MG63 (cell line): Measurements from ENCODE around the gene TMEM244. TPM values are rescaled to one million over a fixed set of nuclear protein-coding genes. Genes with fewer than 3 reads are reported as not detected.
A peak's percentile ranks its signal among the peaks of the same experiment; 100 is the strongest.
"Not testable (repeated sequence)": the region's sequence is repeated elsewhere in the genome, so short reads cannot be mapped to it uniquely, and the experiment has no call there.

Experiments
- DNase-seq: peaks from one replicate; pipeline ENCODE4 v3.0.0-alpha.2; 2020
- H3K27me3 ChIP-seq: fragments of 250-450 bp; sonication (Bioruptor Pico); 2 replicates; pipeline ENCODE4 v1.5.1; 2020; ENCODE audit warnings: mild to moderate bottlenecking, moderate library complexity
- H3K36me3 ChIP-seq: fragments of 250-450 bp; sonication (Bioruptor Pico); 2 replicates; pipeline ENCODE4 v1.5.1; 2020; ENCODE audit warnings: mild to moderate bottlenecking, moderate library complexity
- H3K4me3 ChIP-seq: fragments of 250-450 bp; sonication (Bioruptor Pico); 2 replicates; pipeline ENCODE4 v1.5.1; 2020; ENCODE audit warnings: mild to moderate bottlenecking, moderate library complexity
- H3K9me3 ChIP-seq: fragments of 250-450 bp; sonication (Bioruptor Pico); 2 replicates; pipeline ENCODE4 v1.5.1; 2020; ENCODE audit warnings: mild to moderate bottlenecking, moderate library complexity
- total RNA-seq: library from RNA; depleted of rRNA; stranded (reverse); fragments of >200 nt; shearing (Covaris generic); gene quantifications from 2 replicates; pipeline ENCODE4 v1.2.3, GENCODE V29; 2014; ENCODE audit warnings: low replicate concordance

The TMEM244 gene
- total RNA-seq, 1 experiment from 2014 or later, result not detected

DNA sequence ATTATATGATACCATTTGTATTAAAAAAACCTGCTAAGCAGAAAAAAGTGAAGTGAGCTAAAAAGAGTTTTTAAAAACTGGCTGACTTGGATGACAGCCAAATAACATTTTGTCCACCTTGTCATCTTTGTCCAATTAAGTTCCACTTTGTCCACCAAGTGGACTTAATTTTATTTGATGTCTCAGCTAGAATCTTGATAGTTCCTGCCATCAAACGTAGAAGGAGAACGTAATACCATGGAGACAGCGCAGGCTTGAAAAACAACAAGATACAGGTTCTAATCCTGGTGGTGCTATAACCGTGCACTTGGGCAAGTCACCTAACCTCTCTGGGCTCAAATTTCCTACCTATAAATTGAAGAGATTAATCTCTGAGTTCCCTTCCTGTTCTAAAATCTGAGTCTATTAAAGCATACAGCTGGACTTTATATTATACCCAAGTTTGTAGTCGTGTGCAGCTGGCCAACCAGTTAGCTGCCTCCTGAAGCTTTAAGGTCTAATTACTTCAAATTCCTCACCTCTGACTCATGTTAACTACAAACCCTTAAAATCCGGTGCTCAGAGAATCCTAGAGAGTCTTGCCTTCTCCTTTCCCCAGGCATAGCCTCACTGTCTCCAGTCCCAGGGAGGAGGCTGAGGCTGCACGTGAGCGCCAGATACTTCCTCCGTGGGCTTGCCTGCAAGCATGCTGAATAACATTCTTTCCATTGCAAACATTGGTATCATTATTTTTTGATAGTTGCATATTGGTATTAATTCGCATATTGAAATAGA lies 16.8 kb downstream of the TMEM244 start:
- DNase-seq, result peak; percentile 21
- no peaks in the 10 kb centered on the region for H3K36me3 ChIP-seq
- H3K9me3 ChIP-seq, result no peaks in the 10 kb centered on the region
- no peaks in the 10 kb centered on the region for H3K27me3 ChIP-seq
- H3K4me3 ChIP-seq, result no peak overlapping the region

GRCh38 chr6:129843573-129843972 lies 17.5 kb downstream of the TMEM244 start:
- Histone ChIP-seq H3K27me3 (no peaks in the 10 kb centered on the region), H3K4me3 (no peak overlapping the region), H3K9me3 (no peaks in the 10 kb centered on the region), H3K36me3 (no peaks in the 10 kb centered on the region)
- DNase-seq, result no peak

DNA sequence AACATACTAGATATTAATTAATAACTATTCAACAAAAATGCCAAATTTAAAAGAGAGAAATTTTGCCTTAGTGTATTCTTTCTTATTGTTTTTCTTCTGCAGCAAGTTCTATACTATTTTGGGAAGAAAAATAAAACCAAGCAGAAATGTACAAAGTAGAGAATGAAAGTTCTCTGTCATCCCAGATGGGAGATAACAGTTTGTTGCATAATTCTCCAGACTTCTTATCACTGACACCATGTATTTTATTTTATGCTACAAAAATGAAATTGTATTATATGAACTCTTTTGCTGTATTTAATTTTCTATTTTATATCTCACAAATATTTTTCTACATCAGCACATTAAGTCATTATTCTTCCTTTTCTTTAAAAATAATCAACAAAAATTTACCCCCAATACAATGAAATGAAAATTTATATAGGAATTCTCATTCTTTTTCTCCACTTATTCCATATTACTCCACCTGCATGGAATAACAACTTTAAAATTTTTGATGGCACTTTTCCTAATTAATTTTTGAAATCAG lies 18.2 kb downstream of the TMEM244 start:
- H3K27me3 ChIP-seq, result no peaks in the 10 kb centered on the region
- no peak overlapping the region for H3K4me3 ChIP-seq
- H3K9me3 ChIP-seq, result 0 out of 2 replicates have a peak, but pooled peaks cover under 1% of the 10 kb centered on the region
- no peak for DNase-seq
- no peaks in the 10 kb centered on the region for H3K36me3 ChIP-seq

- Histone ChIP-seq H3K27me3 (no peaks in the 10 kb centered on the region), H3K4me3 (no peak overlapping the region), H3K36me3 (no peaks in the 10 kb centered on the region), H3K9me3 (peaks cover 7% of the 10 kb centered on the region; the same call in 1 of the 2 replicates)
- no peak for DNase-seq
Measured at GRCh38 chr6:129842137-129842536, 19.0 kb downstream of the TMEM244 start.

GRCh38 chr6:129839562-129839961 lies 21.6 kb downstream of the TMEM244 start:
- not testable (repeated sequence) for DNase-seq, H3K27me3 ChIP-seq, H3K36me3 ChIP-seq, H3K4me3 ChIP-seq
- H3K9me3 ChIP-seq, result peaks cover 10% of the 10 kb centered on the region; the same call in 1 of the 2 replicates

DNA sequence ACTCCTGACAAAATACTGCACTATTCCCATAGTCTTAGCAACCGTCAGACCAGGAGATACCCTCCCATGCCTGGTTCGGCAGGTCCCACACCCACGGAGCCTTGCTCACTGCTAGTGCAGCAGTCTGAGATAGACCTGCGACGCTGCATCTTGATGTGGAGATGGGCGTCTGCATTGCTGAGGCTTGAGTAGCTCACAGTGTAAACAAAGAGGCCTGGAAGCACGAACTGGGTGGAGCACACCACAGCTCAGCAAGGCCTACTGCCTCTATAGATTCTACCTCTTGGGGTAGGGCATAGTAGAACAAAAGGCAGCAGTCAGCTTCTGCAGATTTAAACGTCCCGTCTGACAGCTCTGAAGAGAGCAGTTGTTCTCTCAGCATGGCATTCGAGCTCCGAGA lies 25.4 kb downstream of the TMEM244 start:
- no peak for DNase-seq

DNA sequence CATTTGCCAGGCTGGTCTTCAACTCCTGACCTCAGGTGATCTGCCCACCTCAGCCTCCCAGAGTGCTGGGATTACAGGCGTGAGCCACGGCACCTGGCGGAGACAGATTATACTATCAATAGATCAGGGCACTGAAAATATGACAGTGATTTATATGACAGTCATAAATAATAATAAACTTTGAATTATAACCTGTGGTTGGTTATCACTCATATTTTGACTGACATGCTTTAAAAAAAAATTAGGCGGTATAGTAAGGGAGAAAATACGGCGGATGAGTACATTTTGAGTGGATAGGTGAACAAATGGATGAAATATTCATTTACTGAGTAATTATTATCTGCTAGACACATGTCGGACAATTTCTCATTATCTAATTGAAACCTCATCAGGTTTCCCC lies 28.8 kb downstream of the TMEM244 start:
- Histone ChIP-seq H3K4me3 (no peak overlapping the region), H3K27me3 (no peaks in the 10 kb centered on the region), H3K36me3 (no peaks in the 10 kb centered on the region), H3K9me3 (peaks cover 5% of the 10 kb centered on the region; the same call in 1 of the 2 replicates)
- no peak for DNase-seq

More for the DNA sequence above, 25.4 kb downstream of the TMEM244 start:
- H3K4me3 ChIP-seq, result no peak overlapping the region
- peaks cover 10% of the 10 kb centered on the region; the same call in 1 of the 2 replicates for H3K9me3 ChIP-seq
- no peaks in the 10 kb centered on the region for H3K27me3 ChIP-seq
- no peaks in the 10 kb centered on the region for H3K36me3 ChIP-seq

GRCh38 chr6:129828229-129828628 lies 32.9 kb downstream of the TMEM244 start:
- no peak for DNase-seq
- Histone ChIP-seq H3K9me3 (no peaks in the 10 kb centered on the region), H3K4me3 (no peak overlapping the region), H3K27me3 (no peaks in the 10 kb centered on the region), H3K36me3 (no peaks in the 10 kb centered on the region)

- no peak overlapping the region for H3K4me3 ChIP-seq
- DNase-seq, result no peak
- H3K9me3 ChIP-seq, result no peaks in the 10 kb centered on the region
- no peaks in the 10 kb centered on the region for H3K36me3 ChIP-seq
- no peaks in the 10 kb centered on the region for H3K27me3 ChIP-seq
Measured at GRCh38 chr6:129818251-129818650, 42.9 kb downstream of the TMEM244 start.

- H3K4me3 ChIP-seq, result no peak overlapping the region
- no peaks in the 10 kb centered on the region for H3K36me3 ChIP-seq
- H3K27me3 ChIP-seq, result no peaks in the 10 kb centered on the region
- DNase-seq, result no peak
- H3K9me3 ChIP-seq, result no peaks in the 10 kb centered on the region
Measured at GRCh38 chr6:129817821-129818220, 43.3 kb downstream of the TMEM244 start.

DNA sequence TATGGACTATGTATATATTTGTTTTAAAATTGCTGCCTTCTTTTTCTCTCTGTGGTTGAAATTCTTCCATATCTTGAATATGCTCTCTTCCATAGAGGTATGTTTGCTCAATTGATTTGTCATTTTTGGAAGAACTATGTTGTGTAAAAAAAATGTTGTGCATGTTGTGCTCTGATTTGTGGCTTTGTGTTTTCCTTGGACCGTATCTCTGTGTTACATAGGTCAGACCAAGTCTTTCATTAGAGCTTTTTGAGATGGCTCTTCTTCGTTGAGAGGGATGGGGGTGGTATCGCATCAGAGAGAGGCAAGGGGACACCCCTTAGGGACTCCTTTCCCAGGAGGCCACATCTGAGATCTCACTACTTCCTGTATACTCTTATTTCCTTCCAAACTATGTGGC lies 43.8 kb downstream of the TMEM244 start:
- Histone ChIP-seq H3K36me3 (no peaks in the 10 kb centered on the region), H3K9me3 (no peaks in the 10 kb centered on the region), H3K4me3 (no peak overlapping the region), H3K27me3 (no peaks in the 10 kb centered on the region)
- no peak for DNase-seq

- Histone ChIP-seq H3K27me3 (no peaks in the 10 kb centered on the region), H3K36me3 (no peaks in the 10 kb centered on the region), H3K9me3 (no peaks in the 10 kb centered on the region; the same call in 1 of the 2 replicates), H3K4me3 (no peak overlapping the region)
- no peak for DNase-seq
Measured at GRCh38 chr6:129812145-129812777, 48.9 kb downstream of the TMEM244 start.

GRCh38 chr6:129807141-129807540 lies 54.0 kb downstream of the TMEM244 start:
- H3K4me3 ChIP-seq, H3K27me3 ChIP-seq, H3K9me3 ChIP-seq, H3K36me3 ChIP-seq, DNase-seq: not testable (repeated sequence)

GRCh38 chr6:129802920-129803319 lies 58.2 kb downstream of the TMEM244 start:
- not testable (repeated sequence) for H3K27me3 ChIP-seq, H3K4me3 ChIP-seq, DNase-seq, H3K36me3 ChIP-seq, H3K9me3 ChIP-seq

DNA sequence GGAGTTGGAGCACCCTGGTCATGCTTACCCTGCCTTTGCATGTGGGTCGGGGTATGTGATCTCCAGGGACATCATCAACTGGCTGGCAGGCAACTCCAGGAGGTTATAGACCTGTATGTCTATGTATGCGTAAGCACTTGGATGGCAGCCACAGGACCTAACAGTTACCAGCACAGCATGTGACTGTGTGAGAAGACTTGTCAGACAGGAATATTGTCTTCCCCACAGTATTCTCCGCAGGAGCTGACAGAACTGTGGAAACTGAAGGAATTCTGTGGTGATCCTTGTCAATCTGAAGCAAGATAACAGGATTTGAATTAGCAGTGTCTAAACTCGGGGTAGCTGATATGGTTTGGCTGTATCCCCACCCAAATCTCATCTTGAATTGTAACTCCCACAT lies 59.2 kb downstream of the TMEM244 start:
- H3K9me3 ChIP-seq, result no peaks in the 10 kb centered on the region
- H3K36me3 ChIP-seq, result no peaks in the 10 kb centered on the region
- no peak for DNase-seq
- H3K27me3 ChIP-seq, result no peaks in the 10 kb centered on the region
- no peak overlapping the region for H3K4me3 ChIP-seq

GRCh38 chr6:129795261-129795660 lies 65.9 kb downstream of the TMEM244 start:
- no peaks in the 10 kb centered on the region for H3K36me3 ChIP-seq
- DNase-seq, result peak; percentile 57
- no peaks in the 10 kb centered on the region for H3K27me3 ChIP-seq
- H3K4me3 ChIP-seq, result no peak overlapping the region
- no peaks in the 10 kb centered on the region for H3K9me3 ChIP-seq

DNA sequence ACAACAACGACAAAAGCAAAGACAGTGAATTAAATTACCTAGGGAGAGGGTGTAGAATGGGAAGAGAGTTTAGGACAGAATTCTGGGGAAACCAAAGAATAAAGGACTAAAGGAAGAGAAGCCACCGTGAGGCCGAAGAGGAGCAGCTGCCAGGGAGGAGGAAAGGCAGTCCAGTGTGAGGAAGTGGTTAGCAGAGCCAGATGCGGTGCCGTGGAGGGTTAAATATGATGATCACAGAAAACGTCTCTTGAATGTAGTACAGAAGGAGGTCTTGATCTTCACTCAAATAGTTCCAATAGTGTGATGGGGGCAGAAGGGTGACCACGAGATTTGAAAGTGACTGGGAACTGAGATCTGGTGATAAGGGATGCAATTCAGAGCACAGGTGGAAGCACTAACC lies 67.7 kb downstream of the TMEM244 start:
- Histone ChIP-seq H3K27me3 (no peaks in the 10 kb centered on the region), H3K36me3 (no peaks in the 10 kb centered on the region), H3K4me3 (no peak overlapping the region), H3K9me3 (no peaks in the 10 kb centered on the region)
- DNase-seq, result no peak

- H3K36me3 ChIP-seq, result no peaks in the 10 kb centered on the region
- no peak for DNase-seq
- no peaks in the 10 kb centered on the region for H3K27me3 ChIP-seq
- H3K9me3 ChIP-seq, result no peaks in the 10 kb centered on the region
- H3K4me3 ChIP-seq, result no peak overlapping the region
Measured at GRCh38 chr6:129792049-129792448, 69.1 kb downstream of the TMEM244 start.
